ENCODE measurements around the gene CNIH4. TPM values are rescaled to one million over a fixed set of nuclear protein-coding genes. Genes with fewer than 3 reads are reported as not detected.
"Not testable (repeated sequence)": the region's sequence is repeated elsewhere in the genome, so short reads cannot be mapped to it uniquely, and the experiment has no call there.

CNIH4 gene
- total RNA-seq: 60.2 and 60.7 TPM in 2 replicates

GRCh38 chr1:224356685-224357625 is at the start of gene CNIH4:
TSS of gene CNIH4 (plus strand) at chr1:224356879. CDS start at chr1:224356925, 46 bp downstream.
- H3K27ac Mint-ChIP-seq: peak within 1 kb of the TSS; percentile 89
- H3K9me3 Mint-ChIP-seq: no peaks in the 10 kb centered on the region
- peaks cover 32% of the 10 kb centered on the region for H3K4me1 Mint-ChIP-seq (ENCODE audit: low read depth)
- intact Hi-C loops (cut with micrococcal nuclease): loop anchor here (1.0 kb wide), 3 partner anchors 11 to 77 kb away; partner anchors contain the start of gene WDR26
- peak; percentile 88 for DNase-seq (ENCODE audit: low spot score)
- H3K27me3 Mint-ChIP-seq (ENCODE audit: low read depth): no peaks in the 10 kb centered on the region
- peak within 1 kb of the TSS; percentile 94 for H3K4me3 Mint-ChIP-seq (ENCODE audit: low read depth)
- peaks cover 23% of the 10 kb centered on the region for H3K36me3 Mint-ChIP-seq (ENCODE audit: low read depth)

- intact Hi-C loops (cut with micrococcal nuclease): no loop called here
- Mint-ChIP-seq H3K4me1 (ENCODE audit: low read depth) (no peaks in the 10 kb centered on the region), H3K27ac (no peak overlapping the region), H3K27me3 (ENCODE audit: low read depth) (no peaks in the 10 kb centered on the region), H3K4me3 (ENCODE audit: low read depth) (no peak overlapping the region), H3K36me3 (ENCODE audit: low read depth) (peaks cover 59% of the 10 kb centered on the region), H3K9me3 (no peaks in the 10 kb centered on the region)
- DNase-seq (ENCODE audit: low spot score): no peak
Measured at GRCh38 chr1:224308064-224308463, 48.6 kb upstream of the CNIH4 start.

- H3K4me1 Mint-ChIP-seq (ENCODE audit: low read depth); H3K4me3 Mint-ChIP-seq (ENCODE audit: low read depth); H3K27ac Mint-ChIP-seq; DNase-seq (ENCODE audit: low spot score); H3K27me3 Mint-ChIP-seq (ENCODE audit: low read depth); intact Hi-C loops (cut with micrococcal nuclease); H3K9me3 Mint-ChIP-seq: not testable (repeated sequence)
- peaks cover 52% of the 10 kb centered on the region for H3K36me3 Mint-ChIP-seq (ENCODE audit: low read depth)
Measured at GRCh38 chr1:224311503-224311902, 45.2 kb upstream of the CNIH4 start.

GRCh38 chr1:224312025-224312424 is 44.7 kb upstream of the CNIH4 start:
- no peak for DNase-seq (ENCODE audit: low spot score)
- H3K9me3 Mint-ChIP-seq: no peaks in the 10 kb centered on the region
- H3K27me3 Mint-ChIP-seq (ENCODE audit: low read depth): no peaks in the 10 kb centered on the region
- H3K36me3 Mint-ChIP-seq (ENCODE audit: low read depth): peaks cover 52% of the 10 kb centered on the region
- intact Hi-C loops (cut with micrococcal nuclease): no loop called here
- H3K27ac Mint-ChIP-seq: no peak overlapping the region
- H3K4me1 Mint-ChIP-seq (ENCODE audit: low read depth): no peaks in the 10 kb centered on the region
- H3K4me3 Mint-ChIP-seq (ENCODE audit: low read depth): no peak overlapping the region

- H3K27me3 Mint-ChIP-seq (ENCODE audit: low read depth): no peaks in the 10 kb centered on the region
- intact Hi-C loops (cut with micrococcal nuclease): no loop called here
- H3K4me1 Mint-ChIP-seq (ENCODE audit: low read depth): peaks cover 16% of the 10 kb centered on the region
- H3K4me3 Mint-ChIP-seq (ENCODE audit: low read depth): no peak overlapping the region
- no peak for DNase-seq (ENCODE audit: low spot score)
- H3K36me3 Mint-ChIP-seq (ENCODE audit: low read depth): peaks cover 44% of the 10 kb centered on the region
- H3K9me3 Mint-ChIP-seq: no peaks in the 10 kb centered on the region
- H3K27ac Mint-ChIP-seq: no peak overlapping the region
Measured at GRCh38 chr1:224317383-224318045, 39.2 kb upstream of the CNIH4 start.

GRCh38 chr1:224321706-224322105 is 35.0 kb upstream of the CNIH4 start:
- no peak overlapping the region for H3K27ac Mint-ChIP-seq
- peaks cover 33% of the 10 kb centered on the region for H3K36me3 Mint-ChIP-seq (ENCODE audit: low read depth)
- H3K27me3 Mint-ChIP-seq (ENCODE audit: low read depth): no peaks in the 10 kb centered on the region
- no peaks in the 10 kb centered on the region for H3K9me3 Mint-ChIP-seq
- no peak for DNase-seq (ENCODE audit: low spot score)
- H3K4me3 Mint-ChIP-seq (ENCODE audit: low read depth): no peak overlapping the region
- H3K4me1 Mint-ChIP-seq (ENCODE audit: low read depth): peaks cover 25% of the 10 kb centered on the region
- intact Hi-C loops (cut with micrococcal nuclease): no loop called here

- no peak for DNase-seq (ENCODE audit: low spot score)
- Mint-ChIP-seq H3K27me3 (ENCODE audit: low read depth) (no peaks in the 10 kb centered on the region), H3K27ac (no peak overlapping the region), H3K4me1 (ENCODE audit: low read depth) (peaks cover 38% of the 10 kb centered on the region), H3K4me3 (ENCODE audit: low read depth) (no peak overlapping the region), H3K36me3 (ENCODE audit: low read depth) (peaks cover 27% of the 10 kb centered on the region), H3K9me3 (no peaks in the 10 kb centered on the region)
- intact Hi-C loops (cut with micrococcal nuclease): no loop called here
Measured at GRCh38 chr1:224325959-224326358, 30.7 kb upstream of the CNIH4 start.

- no peaks in the 10 kb centered on the region for H3K27me3 Mint-ChIP-seq (ENCODE audit: low read depth)
- H3K4me1 Mint-ChIP-seq (ENCODE audit: low read depth): peaks cover 32% of the 10 kb centered on the region
- intact Hi-C loops (cut with micrococcal nuclease): loop anchor here (1.0 kb wide), 1 partner anchor 212 kb away; no protein-coding TSS in a partner anchor
Measured at GRCh38 chr1:224328644-224329043, 28.0 kb upstream of the CNIH4 start.

GRCh38 chr1:224329484-224329841 is 27.2 kb upstream of the CNIH4 start:
- peaks cover 40% of the 10 kb centered on the region for H3K4me1 Mint-ChIP-seq (ENCODE audit: low read depth)
- H3K27ac Mint-ChIP-seq: peak overlapping the region; percentile 98
- no peaks in the 10 kb centered on the region for H3K9me3 Mint-ChIP-seq
- intact Hi-C loops (cut with micrococcal nuclease): loop anchor here (1.0 kb wide), 1 partner anchor 213 kb away; no protein-coding TSS in a partner anchor
- peaks cover 15% of the 10 kb centered on the region for H3K36me3 Mint-ChIP-seq (ENCODE audit: low read depth)
- no peak for DNase-seq (ENCODE audit: low spot score)
- peak overlapping the region; percentile 97 for H3K4me3 Mint-ChIP-seq (ENCODE audit: low read depth)
- H3K27me3 Mint-ChIP-seq (ENCODE audit: low read depth): no peaks in the 10 kb centered on the region

More at GRCh38 chr1:224328644-224329043, 28.0 kb upstream of the CNIH4 start:
- H3K9me3 Mint-ChIP-seq: no peaks in the 10 kb centered on the region
- H3K36me3 Mint-ChIP-seq (ENCODE audit: low read depth): peaks cover 15% of the 10 kb centered on the region
- peak overlapping the region; percentile 66 for H3K27ac Mint-ChIP-seq
- H3K4me3 Mint-ChIP-seq (ENCODE audit: low read depth): peak overlapping the region; percentile 97
- no peak for DNase-seq (ENCODE audit: low spot score)

- H3K4me3 Mint-ChIP-seq (ENCODE audit: low read depth): peak within 1 kb of the TSS; percentile 97
- peaks cover 12% of the 10 kb centered on the region for H3K36me3 Mint-ChIP-seq (ENCODE audit: low read depth)
- H3K27ac Mint-ChIP-seq: peak within 1 kb of the TSS; percentile 98
- no peaks in the 10 kb centered on the region for H3K9me3 Mint-ChIP-seq
- no peaks in the 10 kb centered on the region for H3K27me3 Mint-ChIP-seq (ENCODE audit: low read depth)
- intact Hi-C loops (cut with micrococcal nuclease): loop anchor here (1.0 to 10.0 kb wide), 7 partner anchors 63 to 628 kb away; no protein-coding TSS in a partner anchor
- DNase-seq (ENCODE audit: low spot score): peak; percentile 74
- H3K4me1 Mint-ChIP-seq (ENCODE audit: low read depth): peaks cover 43% of the 10 kb centered on the region
Measured at GRCh38 chr1:224329842-224330753, 26.6 kb upstream of the CNIH4 start, which contains the start of gene NVL. TSS of gene NVL (minus strand) at chr1:224330172. CDS start at chr1:224330127, 45 bp downstream.

- Mint-ChIP-seq H3K36me3 (ENCODE audit: low read depth) (peaks cover 8% of the 10 kb centered on the region), H3K27ac (no peak overlapping the region), H3K4me1 (ENCODE audit: low read depth) (peaks cover 43% of the 10 kb centered on the region), H3K9me3 (no peaks in the 10 kb centered on the region), H3K4me3 (ENCODE audit: low read depth) (peak overlapping the region; percentile 27), H3K27me3 (ENCODE audit: low read depth) (no peaks in the 10 kb centered on the region)
- DNase-seq (ENCODE audit: low spot score): no peak
- intact Hi-C loops (cut with micrococcal nuclease): loop anchor here (5.0 to 10.0 kb wide), 6 partner anchors 64 to 629 kb away; no protein-coding TSS in a partner anchor
Measured at GRCh38 chr1:224331326-224331725, 25.4 kb upstream of the CNIH4 start.

- H3K4me3 Mint-ChIP-seq (ENCODE audit: low read depth): no peak overlapping the region
- DNase-seq (ENCODE audit: low spot score): no peak
- peaks cover 43% of the 10 kb centered on the region for H3K4me1 Mint-ChIP-seq (ENCODE audit: low read depth)
- H3K9me3 Mint-ChIP-seq: no peaks in the 10 kb centered on the region
- peaks cover 8% of the 10 kb centered on the region for H3K36me3 Mint-ChIP-seq (ENCODE audit: low read depth)
- H3K27ac Mint-ChIP-seq: no peak overlapping the region
- no peaks in the 10 kb centered on the region for H3K27me3 Mint-ChIP-seq (ENCODE audit: low read depth)
- intact Hi-C loops (cut with micrococcal nuclease): loop anchor here (2.0 to 10.0 kb wide), 7 partner anchors 65 to 630 kb away; partner anchors contain the start of gene DEGS1
Measured at GRCh38 chr1:224331824-224332223, 24.9 kb upstream of the CNIH4 start.

All from activated T-helper 2 cell treated with anti-CD3 and anti-CD28 coated beads, Interferon-gamma antibody, Interleukin-2, Interleukin-4, amounts not matched to agents 10 μg/mL and 5 μg/mL and 100 μg/mL, durations not matched to agents 14 hours and 24 hours and 36 hours (primary cell).